HCT116 (cell line): ENCODE data around the gene ETF1. TPM values are rescaled to one million over a fixed set of nuclear protein-coding genes. Genes with fewer than 3 reads are reported as not detected.
A peak's percentile ranks its signal among the peaks of the same experiment; 100 is the strongest.
"Not testable (repeated sequence)": the region's sequence is repeated elsewhere in the genome, so short reads cannot be mapped to it uniquely, and the experiment has no call there.

ENCODE experiments used
- ATAC-seq: fragments of 200-7000 bp; cut with Tn5 transposase; 2 replicates; pipeline ENCODE4 v1.9.1; 2020; ENCODE audit warnings: mild to moderate bottlenecking, moderate library complexity
- BruUV-seq: library from RNA; stranded (reverse); fragments of 400-500 nt; replicated peaks from 2 replicates; lab custom pipeline; 2021; lab: Mats Ljungman, UMichigan
- CTCF ChIA-PET: fragments of 300-600 bp; sonication (Branson Sonifier 250); formaldehyde crosslinking; loops from one replicate; lab custom pipeline; 2021; ENCODE audit warnings: antibody characterized with exemption; lab: Charles Lee
- POLR2A ChIA-PET: fragments of 300-600, 350-600 bp; sonication (Branson Sonifier 250); formaldehyde crosslinking; loops from one replicate; lab custom pipeline; 2021; ENCODE audit warnings: antibody characterized with exemption; lab: Charles Lee
- RAD21 ChIA-PET, 2 experiments: fragments of 300-600 bp; sonication (Branson Sonifier 250); formaldehyde crosslinking; loops; one replicate each; lab custom pipeline; 2023; ENCODE audit warnings: low total read pairs in 2 of 2; ENCODE audit not compliant: uncharacterized antibody in 2 of 2, unreplicated experiment in 2 of 2, low non-redundant PET in 1 of 2; lab: Charles Lee
- DNase-seq: peaks from one replicate; pipeline ENCODE4 v3.0.0-alpha.2; 2010; ENCODE audit warnings: low read depth, low spot score
- H2AFZ ChIP-seq: fragments of 200-600 bp; shearing (Covaris generic), sonication (generic); 2 replicates; pipeline ENCODE4 v1.6.1; 2017; ENCODE audit warnings: low read depth, mixed run types, mixed read lengths, antibody characterized with exemption, low read length; ENCODE audit not compliant: poor library complexity, severe bottlenecking
- H3K27ac ChIP-seq: 2 replicates; pipeline ENCODE4 v1.5.1; 2012; ENCODE audit warnings: low read depth, low read length
- H3K27me3 ChIP-seq: fragments of 200-600 bp; sonication (generic); 2 replicates; pipeline ENCODE4 v1.6.1; 2016; ENCODE audit warnings: mixed run types, low read length, mixed read lengths; ENCODE audit not compliant: insufficient read depth
- H3K36me3 ChIP-seq, 2 experiments: fragments of 200-500 bp in 1 of 2; fragments of 200-600 bp in 1 of 2; sonication (Bioruptor generic) in 1 of 2; sonication (generic) in 1 of 2; 2 replicates each; pipeline versions ENCODE4 v1.5.1 to v1.6.1; 2014 to 2016; ENCODE audit warnings: low read length in 2 of 2, inconsistent platforms in 1 of 2, mixed read lengths in 1 of 2, mixed run types in 1 of 2; ENCODE audit not compliant: insufficient read depth in 2 of 2, control insufficient read depth in 1 of 2
- H3K4me1 ChIP-seq, 2 experiments: fragments of 200-600 bp in 1 of 2; sonication (generic) in 1 of 2; 2 replicates each; pipeline versions ENCODE4 v1.5.1 to v1.6.1; 2012 to 2017; ENCODE audit warnings: low read length in 2 of 2, inconsistent platforms in 1 of 2, mild to moderate bottlenecking in 1 of 2, mixed read lengths in 1 of 2, mixed run types in 1 of 2, moderate library complexity in 1 of 2; ENCODE audit not compliant: insufficient read depth in 2 of 2, control insufficient read depth in 1 of 2
- H3K4me2 ChIP-seq: fragments of 200-600 bp; sonication (generic); 2 replicates; pipeline ENCODE4 v1.6.1; 2017; ENCODE audit warnings: mixed run types, low read length, mixed read lengths
- H3K4me3 ChIP-seq, 2 experiments: fragments of 200-600 bp in 1 of 2; sonication (generic) in 1 of 2; replicated peaks in 1 of 2; 2 replicates each; pipeline ENCODE4 v1.5.1; 2011 to 2016; ENCODE audit warnings: low read length in 2 of 2, control low read depth in 1 of 2, low read depth in 1 of 2, mild to moderate bottlenecking in 1 of 2, mixed read lengths in 1 of 2, mixed run types in 1 of 2
- H3K79me2 ChIP-seq: fragments of 200-600 bp; sonication (generic); 2 replicates; pipeline ENCODE4 v1.6.1; 2017; ENCODE audit warnings: mild to moderate bottlenecking, mixed run types, low read length, moderate library complexity, mixed read lengths; ENCODE audit not compliant: insufficient read depth
- H3K9ac ChIP-seq: fragments of 200-600 bp; sonication (generic); 2 replicates; pipeline ENCODE4 v1.6.1; 2016; ENCODE audit warnings: low read length, mixed read lengths
- H3K9me2 ChIP-seq: fragments of 200-600 bp; sonication (generic), shearing (Covaris generic); 2 replicates; pipeline ENCODE4 v1.6.1; 2017; ENCODE audit warnings: mixed run types, mild to moderate bottlenecking, moderate library complexity; ENCODE audit not compliant: insufficient read depth
- H3K9me3 ChIP-seq, 2 experiments: fragments of 200-500 bp in 1 of 2; fragments of 200-600 bp in 1 of 2; sonication (Bioruptor generic) in 1 of 2; sonication (generic) in 1 of 2; 2 replicates each; pipeline ENCODE4 v1.6.1; 2014 to 2017; ENCODE audit warnings: low read length in 2 of 2, mixed read lengths in 2 of 2, inconsistent platforms in 1 of 2, low read depth in 1 of 2, mild to moderate bottlenecking in 1 of 2, mixed run types in 1 of 2, moderate library complexity in 1 of 2; ENCODE audit not compliant: control insufficient read depth in 1 of 2, insufficient read depth in 1 of 2
- H4K20me1 ChIP-seq: fragments of 200-600 bp; sonication (generic), shearing (Covaris generic); 2 replicates; pipeline ENCODE4 v1.6.1; 2017; ENCODE audit warnings: mixed run types, mild to moderate bottlenecking, moderate library complexity; ENCODE audit not compliant: insufficient read depth
- SP1 ChIP-seq: IDR thresholded peaks from 2 replicates; pipeline ENCODE4 v1.6.1; 2012; ENCODE audit warnings: low read depth
- intact Hi-C: fragments of 100-400 bp; cut with micrococcal nuclease; formaldehyde crosslinking; loops from 2 replicates; pipeline ENCODE4 v1.10.0; 2022
- total RNA-seq: library from RNA; stranded (reverse); gene quantifications from one replicate; pipeline ENCODE4 v1.2.1, GENCODE V29; 2021; ENCODE audit not compliant: unreplicated experiment

The ETF1 gene
- total RNA-seq, 1 experiment from 2014 or later = 178 TPM

- no peaks in the 10 kb centered on the region for H3K4me1 ChIP-seq
- H3K27ac ChIP-seq = no peak overlapping the region
- H3K9me2 ChIP-seq = no peaks in the 10 kb centered on the region
- no peak overlapping the region for H3K4me2 ChIP-seq
- intact Hi-C loops = no loop called here
- peaks cover 34% of the 10 kb centered on the region for H3K79me2 ChIP-seq
- TF ChIP-seq SP1 = no peak
- ChIA-PET POLR2A (no interaction called here), RAD21 (no interaction called here), CTCF (no interaction called here)
- H3K4me3 ChIP-seq = no peak overlapping the region
- H3K9me3 ChIP-seq = no peaks in the 10 kb centered on the region
- BruUV-seq = no TSS peak
- H3K27me3 ChIP-seq = no peaks in the 10 kb centered on the region
- H2AFZ ChIP-seq = no peak overlapping the region
- no peak overlapping the region for H3K9ac ChIP-seq
- no peak for ATAC-seq
- DNase-seq = no peak
- H3K36me3 ChIP-seq = peaks cover 43 to 56% of the 10 kb centered on the region in 2 experiments; a peak in 3 of 4 replicates
- H4K20me1 ChIP-seq = peaks cover 10% of the 10 kb centered on the region; the same call in 1 of the 2 replicates
Measured at GRCh38 chr5:138508958-138509357, 34.1 kb downstream of the ETF1 start.

GRCh38 chr5:138507485-138507884 lies 35.6 kb downstream of the ETF1 start:
- H3K4me3 ChIP-seq, H3K4me1 ChIP-seq, H2AFZ ChIP-seq, DNase-seq, H4K20me1 ChIP-seq, POLR2A ChIA-PET, H3K27ac ChIP-seq, H3K9ac ChIP-seq, H3K9me3 ChIP-seq, CTCF ChIA-PET, ATAC-seq, H3K9me2 ChIP-seq, H3K27me3 ChIP-seq, intact Hi-C loops, RAD21 ChIA-PET, H3K4me2 ChIP-seq: not testable (repeated sequence)
- peaks cover 32 to 41% of the 10 kb centered on the region in 2 experiments; a peak in 3 of 4 replicates for H3K36me3 ChIP-seq
- H3K79me2 ChIP-seq = peaks cover 20% of the 10 kb centered on the region
- BruUV-seq = TSS peak; percentile 26
